Endodermal cell (in vitro differentiated cells): ENCODE data around the gene TNFRSF21. TPM values are rescaled to one million over a fixed set of nuclear protein-coding genes. Genes with fewer than 3 reads are reported as not detected.

Experiments
- DNase-seq: peaks from one replicate; pipeline ENCODE4 v3.0.0-alpha.2; 2017
- H3K27ac ChIP-seq: 2 replicates; pipeline ENCODE4 v1.5.1; 2013; ENCODE audit warnings: mild to moderate bottlenecking, low read depth, low read length, moderate library complexity
- H3K27me3 ChIP-seq: 2 replicates; pipeline ENCODE4 v1.6.1; 2013; ENCODE audit warnings: mild to moderate bottlenecking, low read length, moderate library complexity; ENCODE audit not compliant: insufficient read depth, control insufficient read depth, poor library complexity, severe bottlenecking
- H3K36me3 ChIP-seq: 2 replicates; pipeline ENCODE4 v1.7.0; 2013; ENCODE audit warnings: mild to moderate bottlenecking, low read length, moderate library complexity; ENCODE audit not compliant: control insufficient read depth, insufficient read depth
- H3K4me1 ChIP-seq: one replicate; pipeline ENCODE4 v1.7.0; 2013; ENCODE audit warnings: low read length; ENCODE audit not compliant: control insufficient read depth, insufficient read depth
- H3K4me3 ChIP-seq: 2 replicates; pipeline ENCODE4 v1.5.1; 2013; ENCODE audit warnings: mild to moderate bottlenecking, low read length, moderate library complexity
- H3K9ac ChIP-seq: 2 replicates; pipeline ENCODE4 v1.6.1; 2013; ENCODE audit warnings: mild to moderate bottlenecking, low read length, moderate library complexity; ENCODE audit not compliant: poor library complexity, severe bottlenecking; ENCODE audit errors: extremely low read depth
- H3K9me3 ChIP-seq: 2 replicates; pipeline ENCODE4 v1.6.1; 2013; ENCODE audit warnings: mild to moderate bottlenecking, low read length, moderate library complexity; ENCODE audit not compliant: control insufficient read depth
- H3K27ac Mint-ChIP-seq: 2 replicates; pipeline ENCODE4 v1.8.0; 2020; ENCODE audit warnings: mixed read lengths
- H3K27me3 Mint-ChIP-seq: 2 replicates; pipeline ENCODE4 v1.8.0; 2021; ENCODE audit warnings: mild to moderate bottlenecking, mixed read lengths; ENCODE audit not compliant: insufficient read depth
- H3K36me3 Mint-ChIP-seq: 2 replicates; pipeline ENCODE4 v1.8.0; 2020; ENCODE audit warnings: low read depth, mixed read lengths
- H3K4me1 Mint-ChIP-seq: 2 replicates; pipeline ENCODE4 v1.8.0; 2020; ENCODE audit warnings: mixed read lengths
- H3K4me3 Mint-ChIP-seq: 2 replicates; pipeline ENCODE4 v1.8.0; 2020; ENCODE audit warnings: mild to moderate bottlenecking, moderate library complexity, mixed read lengths
- H3K9me3 Mint-ChIP-seq: 2 replicates; pipeline ENCODE4 v1.8.0; 2020; ENCODE audit warnings: mild to moderate bottlenecking, mixed read lengths
- WGBS, 2 experiments: methylation state at CpG; one replicate each; pipeline versions ENCODE4 v1.1.5 to v1.1.7; 2013; ENCODE audit warnings: missing lambda C conversion rate in 2 of 2, mixed read lengths in 1 of 2; ENCODE audit not compliant: insufficient coverage in 1 of 2, insufficient read length in 1 of 2; 5-methylcytosine and 5-hydroxymethylcytosine counted together
- total RNA-seq, 2 donors: library from RNA; stranded (reverse); fragmentation: NEBNext Ultra II Directional in 1 of 2; extraction: Animal tissue kit (Norgen Biotek cat#: 25700) in 1 of 2; gene quantifications; 2 replicates in 1 of 2; 3 replicates in 1 of 2; pipeline ENCODE4 v1.2.1, GENCODE V29; 2021
- TF ChIP-seq, protein P1 (sequence below): fragments of 200-600 bp; sonication (generic); conservative IDR thresholded peaks from 2 replicates; pipeline ENCODE4 v1.5.0; 2021; ENCODE audit warnings: antibody characterized with exemption, mild to moderate bottlenecking

The TNFRSF21 gene
- total RNA-seq, 2 donors from 2014 or later: 63.3 to 93.2 TPM

- Mint-ChIP-seq H3K27ac (no peak overlapping the region), H3K27me3 (no peaks in the 10 kb centered on the region), H3K36me3 (peaks cover 45% of the 10 kb centered on the region), H3K4me3 (no peak overlapping the region), H3K4me1 (peaks cover 12% of the 10 kb centered on the region), H3K9me3 (no peaks in the 10 kb centered on the region)
- TF ChIP-seq, protein P1, sequence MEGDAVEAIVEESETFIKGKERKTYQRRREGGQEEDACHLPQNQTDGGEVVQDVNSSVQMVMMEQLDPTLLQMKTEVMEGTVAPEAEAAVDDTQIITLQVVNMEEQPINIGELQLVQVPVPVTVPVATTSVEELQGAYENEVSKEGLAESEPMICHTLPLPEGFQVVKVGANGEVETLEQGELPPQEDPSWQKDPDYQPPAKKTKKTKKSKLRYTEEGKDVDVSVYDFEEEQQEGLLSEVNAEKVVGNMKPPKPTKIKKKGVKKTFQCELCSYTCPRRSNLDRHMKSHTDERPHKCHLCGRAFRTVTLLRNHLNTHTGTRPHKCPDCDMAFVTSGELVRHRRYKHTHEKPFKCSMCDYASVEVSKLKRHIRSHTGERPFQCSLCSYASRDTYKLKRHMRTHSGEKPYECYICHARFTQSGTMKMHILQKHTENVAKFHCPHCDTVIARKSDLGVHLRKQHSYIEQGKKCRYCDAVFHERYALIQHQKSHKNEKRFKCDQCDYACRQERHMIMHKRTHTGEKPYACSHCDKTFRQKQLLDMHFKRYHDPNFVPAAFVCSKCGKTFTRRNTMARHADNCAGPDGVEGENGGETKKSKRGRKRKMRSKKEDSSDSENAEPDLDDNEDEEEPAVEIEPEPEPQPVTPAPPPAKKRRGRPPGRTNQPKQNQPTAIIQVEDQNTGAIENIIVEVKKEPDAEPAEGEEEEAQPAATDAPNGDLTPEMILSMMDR: no peak
- Histone ChIP-seq H3K36me3 (peaks cover 93% of the 10 kb centered on the region), H3K27ac (no peak overlapping the region), H3K9ac (no peak overlapping the region), H3K27me3 (no peaks in the 10 kb centered on the region), H3K4me1 (peaks cover 7% of the 10 kb centered on the region), H3K9me3 (no peaks in the 10 kb centered on the region), H3K4me3 (no peak overlapping the region)
- 87 to 100% methylated on average over 3 of the region's 3 CpGs for WGBS, 2 experiments
- no peak for DNase-seq
These were observed 44.9 kb downstream of the TNFRSF21 start for GRCh38 chr6:47264775-47265184.

GRCh38 chr6:47263268-47263667 is 46.4 kb downstream of the TNFRSF21 start:
- no peak overlapping the region for H3K4me3 ChIP-seq
- no peaks in the 10 kb centered on the region for H3K9me3 ChIP-seq
- H3K9me3 Mint-ChIP-seq: no peaks in the 10 kb centered on the region
- H3K4me1 Mint-ChIP-seq: peaks cover 12% of the 10 kb centered on the region
- TF ChIP-seq, protein P1: no peak
- WGBS, 2 experiments: 93% methylated on average over 4 of the region's 4 CpGs
- H3K27me3 ChIP-seq: no peaks in the 10 kb centered on the region
- H3K4me3 Mint-ChIP-seq: no peak overlapping the region
- no peaks in the 10 kb centered on the region for H3K27me3 Mint-ChIP-seq
- DNase-seq: no peak
- peaks cover 7% of the 10 kb centered on the region for H3K4me1 ChIP-seq
- peaks cover 93% of the 10 kb centered on the region for H3K36me3 ChIP-seq
- H3K27ac Mint-ChIP-seq: no peak overlapping the region
- H3K9ac ChIP-seq: no peak overlapping the region
- no peak overlapping the region for H3K27ac ChIP-seq
- peaks cover 44% of the 10 kb centered on the region for H3K36me3 Mint-ChIP-seq

DNA sequence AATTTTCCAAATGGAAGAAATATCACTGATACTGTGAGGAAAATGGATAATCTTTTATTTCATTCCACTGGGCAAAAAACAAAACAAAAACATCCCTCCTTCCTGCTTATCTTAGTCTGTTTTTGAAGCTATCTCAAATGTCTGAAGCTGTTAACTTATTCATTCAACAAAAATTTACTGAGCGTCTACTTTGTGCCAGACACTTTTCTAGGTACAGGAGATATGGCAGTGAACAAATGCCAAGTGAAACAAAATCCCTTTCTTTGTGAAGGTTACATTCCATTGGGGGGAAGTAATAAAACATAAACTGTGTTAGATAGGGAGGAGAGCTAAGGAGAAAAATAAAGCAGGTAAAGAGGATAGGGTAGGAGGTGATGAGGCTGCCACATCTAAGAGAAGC is 47.5 kb downstream of the TNFRSF21 start:
- H3K36me3 Mint-ChIP-seq: peaks cover 39% of the 10 kb centered on the region
- H3K4me1 Mint-ChIP-seq: peaks cover 15% of the 10 kb centered on the region
- Histone ChIP-seq H3K4me3 (no peak overlapping the region), H3K27ac (no peak overlapping the region), H3K9ac (no peak overlapping the region), H3K9me3 (no peaks in the 10 kb centered on the region), H3K4me1 (peaks cover 14% of the 10 kb centered on the region), H3K27me3 (no peaks in the 10 kb centered on the region), H3K36me3 (peaks cover 89% of the 10 kb centered on the region)
- no peaks in the 10 kb centered on the region for H3K9me3 Mint-ChIP-seq
- DNase-seq: no peak
- no peaks in the 10 kb centered on the region for H3K27me3 Mint-ChIP-seq
- 95% methylated on average over 1 of the region's 1 CpG; no CpG with 5 or more reads in 1 of the 2 experiments for WGBS, 2 experiments
- TF ChIP-seq, protein P1: no peak
- H3K27ac Mint-ChIP-seq: no peak overlapping the region
- H3K4me3 Mint-ChIP-seq: no peak overlapping the region
